ENCODE results near the gene LUZP1.

The LUZP1 gene

DNA sequence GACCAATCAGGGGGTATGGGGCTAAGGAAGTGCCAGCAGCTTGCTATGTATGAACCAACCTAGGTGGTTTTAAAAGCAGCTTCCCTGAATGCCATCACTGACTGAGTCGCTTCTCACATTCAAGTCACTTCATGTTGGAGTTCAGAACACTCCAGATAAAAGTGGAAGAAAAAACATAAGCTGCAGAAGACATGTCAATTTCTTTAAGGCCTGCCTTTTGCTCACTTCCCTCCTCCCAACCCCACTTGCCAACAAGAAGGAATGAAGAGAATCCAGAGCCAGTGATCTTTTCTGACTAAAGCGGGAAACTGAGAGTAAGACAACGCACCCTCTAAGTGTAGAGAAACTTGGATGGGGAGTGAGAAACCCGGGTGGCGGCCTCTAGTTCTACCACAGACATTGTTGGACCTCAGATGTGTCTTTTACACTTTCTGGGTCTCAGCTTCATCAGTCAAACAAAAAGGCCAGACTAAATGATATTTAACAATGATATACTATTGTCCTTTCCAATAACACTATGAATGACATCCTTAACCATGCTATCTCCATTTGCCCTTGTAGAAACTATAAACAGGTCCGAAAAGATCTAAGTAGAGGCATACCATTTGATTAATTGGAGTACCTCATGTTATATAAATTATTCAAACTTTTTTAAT lies 54.1 kb downstream of the LUZP1 start:
- DNase-seq = no peak

DNA sequence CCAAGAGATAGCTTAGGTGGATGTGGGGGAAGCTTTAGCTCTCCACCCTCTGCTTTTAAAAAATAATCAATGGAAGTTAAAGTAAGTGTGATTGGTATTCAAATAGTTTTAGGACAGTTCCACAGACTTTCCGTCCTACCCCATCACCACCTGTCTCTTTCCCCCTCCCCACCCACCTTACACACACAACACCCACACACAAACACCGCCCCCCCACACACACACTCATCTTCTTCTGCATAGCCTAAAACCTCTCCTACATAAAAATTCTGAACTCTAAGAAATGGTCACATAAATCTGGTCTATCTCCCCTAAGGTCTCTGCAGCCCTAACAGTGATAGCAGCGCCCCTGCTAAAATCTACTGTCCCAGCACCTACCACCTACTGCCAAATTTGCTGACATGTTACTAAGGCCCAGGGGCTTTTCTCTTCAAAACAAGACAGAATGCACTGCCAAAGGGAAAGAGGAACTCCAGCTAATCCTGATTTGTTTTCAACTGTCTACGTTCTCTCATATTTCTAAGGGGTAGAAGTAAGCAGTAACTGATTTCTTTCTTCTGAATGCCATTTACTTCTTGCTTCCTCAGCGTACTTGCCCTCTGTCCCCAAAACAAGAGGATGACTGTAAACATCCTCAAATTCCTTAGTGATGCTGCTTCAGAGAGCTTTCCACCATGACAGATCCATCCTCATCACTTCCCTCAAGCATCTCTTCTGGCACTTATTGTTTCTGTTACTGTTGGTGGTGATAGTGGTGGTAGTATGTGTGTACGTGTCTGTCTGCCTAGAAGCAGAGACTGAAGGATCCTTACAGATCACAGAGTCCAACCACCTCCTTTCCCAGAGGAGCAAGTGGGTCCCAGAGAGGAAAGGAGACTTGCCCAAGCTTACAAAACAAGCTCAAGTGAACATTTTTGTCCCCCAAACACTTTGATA lies 56.8 kb downstream of the LUZP1 start:
- no peak for DNase-seq

DNA sequence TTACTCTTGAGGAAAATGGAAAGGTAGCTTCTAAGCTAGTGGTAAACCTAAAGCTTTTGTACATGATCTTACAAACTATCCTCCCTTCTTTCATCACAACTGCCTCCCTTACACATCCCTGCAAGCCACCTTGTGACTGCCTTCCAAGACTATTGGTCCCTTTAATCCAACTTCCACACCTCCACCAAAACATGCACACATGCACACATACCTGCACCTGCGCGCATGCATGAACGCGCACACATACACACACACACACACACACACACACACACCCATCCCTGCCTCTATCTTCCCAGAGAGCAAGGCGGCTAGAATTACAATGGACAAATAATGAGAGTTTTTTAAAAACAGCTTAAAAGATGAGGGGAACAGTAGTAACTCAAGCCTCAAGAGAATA lies 58.3 kb downstream of the LUZP1 start:
- DNase-seq = no peak

DNA sequence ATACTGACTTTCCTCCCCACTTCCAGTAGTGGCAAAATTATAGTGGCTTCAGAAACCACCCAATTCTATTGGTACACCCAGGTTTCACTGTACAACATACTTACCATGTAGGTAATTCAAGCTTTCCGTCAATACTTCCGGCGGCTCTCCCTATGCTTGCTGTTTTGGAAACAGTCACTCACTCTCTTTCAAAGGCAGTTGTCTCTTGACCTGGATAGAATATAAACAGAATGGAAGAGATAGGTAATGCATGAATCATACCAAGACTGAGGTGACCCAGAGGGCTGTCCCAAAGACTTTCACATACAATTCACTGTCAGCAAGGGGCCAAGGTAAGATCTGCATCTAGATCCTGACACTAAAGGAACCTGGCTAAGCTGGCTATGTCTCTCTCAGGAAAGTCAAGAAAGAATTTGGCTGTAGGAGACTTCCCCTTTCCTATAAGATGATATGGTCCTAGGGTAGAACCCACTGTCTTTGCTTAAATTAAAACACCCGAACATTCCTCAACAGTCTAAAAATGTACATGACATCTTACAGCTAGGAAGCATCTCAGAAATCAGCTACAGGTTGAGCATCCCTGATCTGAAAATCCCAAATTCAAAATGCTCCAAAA lies 59.6 kb downstream of the LUZP1 start:
- peak in 1 of 2 donors; percentile 21 for DNase-seq

DNA sequence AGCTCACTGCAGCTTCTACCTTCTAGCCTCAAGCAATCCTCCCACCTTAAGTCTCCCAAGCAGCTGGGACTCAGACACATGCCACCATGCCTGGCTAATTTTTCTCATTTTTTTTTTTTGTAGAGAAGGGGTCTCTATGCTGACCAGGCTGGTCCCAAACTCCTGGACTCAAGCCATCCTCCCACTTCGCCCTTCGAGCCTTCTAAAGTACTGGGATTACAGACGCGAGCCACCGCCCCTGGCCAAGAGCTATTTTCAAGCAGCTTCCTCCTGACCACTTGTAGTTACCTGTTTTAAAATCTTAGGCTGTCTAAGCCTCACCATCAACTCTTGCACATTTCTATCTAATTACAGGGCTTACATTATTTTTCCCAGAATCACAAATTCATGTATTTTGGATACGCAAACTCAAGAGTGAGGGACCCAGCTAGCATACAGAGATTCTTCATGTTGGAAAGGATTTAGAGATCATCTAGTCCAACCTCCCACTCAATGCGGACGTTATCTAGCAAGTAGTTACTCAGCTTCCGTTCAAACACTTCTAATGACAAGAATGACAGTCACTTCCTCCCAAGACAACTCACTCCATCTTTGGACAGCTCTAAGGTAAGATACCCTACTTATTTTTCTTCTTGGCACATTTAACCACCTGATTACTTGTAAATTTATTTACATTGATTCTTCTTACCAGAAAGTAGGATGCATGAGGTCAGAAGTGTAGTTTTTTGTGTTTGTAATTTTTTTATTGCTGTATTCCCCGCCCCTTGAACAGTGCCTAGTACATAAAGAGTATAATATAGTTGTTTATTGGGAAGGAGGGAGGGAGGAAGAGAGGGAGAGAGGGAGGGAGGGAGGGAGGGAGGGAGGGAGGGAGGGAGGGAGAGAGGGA lies 65.4 kb downstream of the LUZP1 start:
- peak in 1 of 2 donors; percentile 33 for DNase-seq

DNA sequence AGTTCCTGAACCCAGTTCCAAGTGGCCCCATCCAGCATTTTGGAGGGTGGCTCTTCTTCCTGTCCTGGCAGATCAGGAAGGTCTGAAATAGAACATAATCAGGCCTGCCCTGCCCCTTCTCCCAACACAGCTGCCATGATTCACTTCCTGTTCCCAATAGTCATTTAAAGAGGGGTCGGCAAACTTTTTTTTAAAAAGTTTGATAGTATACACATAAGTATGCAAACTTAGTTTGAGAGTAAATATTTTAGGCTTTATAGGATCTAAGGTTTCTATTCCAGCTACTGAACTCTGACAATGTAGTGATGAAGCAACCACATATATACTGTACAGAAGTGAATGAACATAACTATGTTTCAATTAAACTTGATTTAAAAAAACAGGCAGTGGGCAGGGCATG lies 66.4 kb downstream of the LUZP1 start:
- no peak for DNase-seq

DNA sequence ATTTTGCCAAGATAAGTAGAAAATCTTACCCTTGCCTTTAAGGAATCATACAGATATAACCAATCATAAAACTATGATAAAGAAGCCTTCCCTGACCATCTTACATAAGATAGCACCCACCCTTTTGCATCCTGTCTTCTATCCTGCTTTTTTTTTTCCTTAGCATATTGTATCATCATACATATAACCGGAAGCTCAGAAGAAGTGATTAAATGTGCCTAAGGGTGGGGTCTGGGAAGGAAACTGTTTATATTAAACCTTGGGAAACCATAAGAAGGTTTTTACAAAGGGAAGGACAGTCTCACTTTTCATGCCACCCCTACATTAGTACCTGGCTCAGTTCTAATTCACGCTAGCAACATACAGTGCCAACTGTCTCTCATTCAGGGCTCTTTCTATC lies 66.8 kb downstream of the LUZP1 start:
- DNase-seq = no peak

DNA sequence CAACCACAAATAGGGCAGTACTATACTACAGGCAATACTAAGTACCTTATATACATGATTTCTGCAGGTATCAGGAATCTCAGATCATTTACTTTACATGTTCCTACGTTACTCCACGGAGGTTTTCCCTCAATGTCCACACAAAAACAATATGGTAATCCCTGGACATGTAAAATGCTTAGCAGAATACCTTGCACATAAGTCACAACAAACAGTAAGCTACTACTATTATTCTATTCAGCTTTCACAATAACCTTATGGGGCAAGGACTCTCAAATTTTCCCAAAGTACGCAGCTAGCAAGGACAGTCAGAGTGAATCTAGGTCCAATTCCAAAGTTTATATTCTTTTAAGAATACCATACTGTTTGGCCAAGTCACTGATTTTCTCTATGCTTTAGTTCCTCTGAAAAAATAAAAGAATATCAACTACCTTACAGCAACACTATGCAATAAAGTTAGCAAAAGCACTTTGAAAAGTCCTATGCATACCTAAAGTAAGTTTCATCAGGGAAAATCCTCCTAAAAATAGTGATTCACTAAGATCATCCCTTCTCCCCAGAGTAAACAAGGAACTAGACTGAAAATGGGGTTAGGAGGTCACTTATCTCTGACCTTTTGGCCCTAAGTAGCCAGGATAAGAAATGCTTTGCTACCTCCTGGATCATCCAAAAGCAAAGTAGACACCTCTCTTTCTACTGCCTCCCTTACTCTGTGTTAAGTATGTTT lies 67.4 kb downstream of the LUZP1 start:
- no peak for DNase-seq

DNA sequence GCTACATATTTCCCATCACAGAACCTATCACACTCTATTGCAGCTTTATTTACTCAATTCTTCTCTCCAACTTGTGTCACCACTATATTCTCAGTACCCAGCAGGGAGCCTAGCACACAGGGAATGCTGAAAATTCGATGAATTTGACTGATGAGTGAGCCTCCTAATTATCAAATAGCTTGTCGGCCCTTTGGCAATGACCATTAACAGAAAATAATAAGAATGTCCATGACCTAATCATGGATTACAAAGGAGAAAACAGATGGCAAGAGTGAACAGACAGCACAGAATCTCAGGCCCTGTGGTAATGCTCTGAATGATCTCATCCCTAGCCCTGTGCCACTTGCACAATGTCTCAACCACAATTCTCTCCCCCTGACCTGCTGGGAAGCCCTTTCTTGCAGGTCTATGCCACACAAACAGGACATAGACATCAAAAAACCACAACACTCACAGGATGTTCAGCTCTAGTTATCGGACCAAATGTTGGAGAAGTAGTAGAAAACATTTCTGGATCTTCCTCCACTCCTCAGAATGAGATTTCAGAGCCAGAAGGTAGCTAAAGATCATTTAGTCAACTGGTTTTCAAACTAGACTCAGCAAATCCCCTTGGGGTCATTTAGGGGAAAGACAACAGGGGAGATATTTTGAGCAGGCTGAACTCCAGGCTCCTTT lies 68.4 kb downstream of the LUZP1 start:
- no peak for DNase-seq

DNA sequence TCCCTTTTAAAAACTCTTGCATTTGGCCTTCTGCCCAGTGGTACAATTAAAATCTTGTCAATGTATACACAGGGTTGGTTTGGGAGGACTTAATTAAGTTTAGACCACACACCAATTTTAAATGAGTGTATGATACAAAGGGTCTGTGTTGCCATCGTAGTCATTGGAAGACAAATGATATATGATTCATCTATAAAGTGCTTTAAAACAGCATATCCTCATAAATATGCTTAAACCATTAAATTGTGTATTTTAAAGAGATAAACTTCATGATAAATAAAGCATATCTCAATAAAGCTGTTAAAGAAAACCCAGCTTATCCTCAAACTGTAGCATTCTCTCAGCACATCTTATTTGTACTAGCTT lies 69.5 kb downstream of the LUZP1 start:
- DNase-seq = no peak

DNA sequence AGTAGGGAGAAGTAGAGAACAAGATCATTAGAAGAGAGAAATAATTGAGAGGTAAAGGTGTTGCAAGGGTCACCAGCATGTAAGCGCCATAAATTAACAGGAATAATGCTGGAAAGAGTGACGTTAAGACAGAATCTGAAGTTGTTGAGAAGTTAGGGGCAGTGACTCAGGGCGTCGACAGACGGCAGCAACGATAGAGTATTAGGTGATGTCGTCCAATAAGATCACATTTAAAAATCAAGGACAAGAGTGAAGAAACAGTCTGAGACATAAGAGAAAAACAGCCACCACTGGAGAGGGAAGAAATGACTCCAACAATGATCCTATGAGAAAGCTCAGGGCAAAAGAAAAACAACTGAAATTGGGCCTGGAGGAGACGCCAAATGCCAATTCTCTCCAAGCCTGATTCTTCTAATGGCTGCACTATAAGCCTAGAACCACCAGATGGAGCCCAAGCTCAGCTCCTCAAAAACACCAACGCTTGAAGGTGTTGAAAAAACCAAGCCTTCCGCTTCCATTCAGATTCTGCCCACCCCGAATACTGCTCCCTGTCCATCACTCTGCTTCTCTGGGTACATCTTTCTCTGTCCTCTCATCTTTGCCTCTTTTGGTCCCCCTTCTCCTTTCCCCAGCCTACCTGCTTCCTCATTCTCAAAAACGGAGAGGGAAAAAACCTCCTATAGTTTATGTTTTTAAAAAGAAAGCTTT lies 70.0 kb downstream of the LUZP1 start:
- DNase-seq = peak; percentile 53 to 67

DNA sequence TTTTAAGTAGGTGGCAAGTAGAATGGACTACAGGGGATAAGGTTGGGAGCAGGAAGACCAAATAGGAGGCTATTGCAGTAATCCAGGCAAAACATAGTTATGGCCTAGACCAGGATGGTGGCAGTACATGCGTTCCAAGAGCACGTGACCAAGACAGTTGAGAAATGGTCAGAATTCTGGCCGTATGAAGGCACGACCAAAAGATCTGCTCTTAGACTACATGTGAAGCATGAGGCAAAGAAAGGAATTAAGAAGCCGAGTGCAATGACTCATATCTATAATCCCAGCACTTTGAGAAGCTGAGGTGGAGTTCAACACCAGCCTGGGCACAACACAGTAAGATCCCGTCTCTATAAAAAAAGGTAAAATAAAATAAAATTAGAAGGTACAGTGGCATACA lies 71.3 kb downstream of the LUZP1 start:
- DNase-seq = no peak

DNA sequence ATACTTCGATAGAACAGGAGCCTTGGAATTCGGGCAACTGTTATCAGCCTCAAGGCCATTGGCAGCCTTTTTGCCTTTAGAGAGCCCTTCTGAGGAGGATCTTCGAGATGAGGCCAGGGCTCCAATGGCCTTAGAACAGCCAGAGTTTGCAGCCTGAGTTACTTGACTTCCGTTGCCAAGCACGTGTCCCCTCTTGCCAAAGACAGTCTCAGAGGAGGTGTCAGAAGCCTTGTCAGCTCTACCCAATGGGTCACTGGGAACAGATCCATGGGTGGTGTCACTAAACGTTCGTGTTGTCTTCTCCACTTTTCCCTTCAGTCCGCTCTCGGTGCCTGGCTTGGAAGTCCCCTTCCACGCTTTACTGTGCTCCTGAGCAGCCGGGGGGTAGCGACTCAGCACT lies 76.2 kb downstream of the LUZP1 start:
- DNase-seq = no peak

DNA sequence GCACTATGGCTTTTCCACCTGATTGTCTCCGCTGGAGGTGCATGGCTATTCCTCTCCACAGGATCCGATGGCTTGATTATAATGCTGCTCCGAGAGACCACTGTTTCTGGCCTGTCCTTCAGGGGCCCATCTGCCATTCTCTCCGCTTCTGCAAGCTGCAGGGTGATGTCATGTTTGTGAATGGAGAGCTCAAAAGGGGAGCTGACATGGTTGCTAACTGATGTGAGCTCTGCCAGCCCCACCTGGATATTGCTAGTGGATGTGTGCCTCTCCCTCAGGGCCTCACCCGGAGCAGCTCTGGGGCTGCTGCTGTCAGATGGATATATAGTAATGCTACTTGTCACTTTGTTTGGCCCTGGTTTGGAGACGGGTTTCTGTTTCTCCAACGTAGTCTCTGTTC lies 77.1 kb downstream of the LUZP1 start:
- DNase-seq = no peak

DNA sequence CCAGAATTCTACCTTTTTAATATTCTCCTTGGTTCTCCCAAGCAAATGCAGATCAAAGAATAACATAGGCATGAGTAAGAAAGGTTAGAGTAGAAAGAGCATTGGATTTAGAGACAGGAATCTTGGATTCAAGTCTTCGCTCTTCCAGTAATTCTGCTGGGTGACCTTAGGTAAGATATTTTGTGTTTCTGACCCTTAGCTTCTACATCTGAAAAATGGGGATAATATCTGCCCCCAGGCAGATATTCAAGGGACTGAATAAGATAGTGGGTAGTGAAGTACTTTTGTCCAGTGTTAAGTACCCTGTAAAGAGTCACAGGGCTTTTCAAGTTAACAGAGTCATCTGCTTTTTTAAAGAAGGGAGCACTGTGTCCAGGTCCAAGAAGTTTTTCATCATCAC lies 78.6 kb downstream of the LUZP1 start:
- DNase-seq = no peak

DNA sequence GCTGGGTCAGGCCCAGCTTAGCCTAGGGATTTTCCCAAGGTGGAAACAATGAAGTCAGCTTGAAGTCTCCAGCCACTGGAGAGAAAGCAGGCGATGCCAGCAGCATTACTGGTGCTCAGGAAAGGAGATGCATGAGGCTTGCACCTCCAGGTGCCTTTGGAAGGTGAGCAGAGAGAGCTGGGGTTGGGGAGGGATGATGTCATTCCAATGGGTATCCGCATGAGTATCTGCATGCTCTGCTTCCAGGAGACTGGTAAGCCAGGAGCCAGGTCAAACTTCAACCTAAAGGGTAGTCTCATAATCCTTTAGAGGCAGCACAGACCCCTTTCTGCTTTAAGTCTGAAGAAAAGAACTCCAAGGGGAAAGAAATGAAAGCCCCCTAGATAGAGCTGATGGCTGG lies 80.6 kb downstream of the LUZP1 start:
- no peak for DNase-seq

DNA sequence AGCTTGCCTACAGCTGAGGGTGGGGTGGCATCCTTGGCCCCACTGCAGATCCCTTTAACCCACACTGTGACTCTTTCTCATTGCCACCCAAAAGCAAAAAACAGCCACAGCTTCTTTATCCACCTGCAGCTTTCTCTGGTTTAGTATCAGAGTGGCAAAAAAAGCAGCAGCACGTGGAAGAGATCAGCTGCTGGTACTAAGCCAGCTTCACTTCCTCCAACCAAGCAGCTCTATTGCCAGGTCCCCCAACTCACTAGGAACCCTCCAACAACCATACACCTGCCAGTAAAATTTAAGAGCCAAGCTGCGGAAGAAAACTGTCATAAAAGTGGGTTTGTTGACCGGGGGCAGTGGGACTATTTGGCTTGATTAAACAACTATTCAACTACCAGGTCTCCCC lies 83.0 kb downstream of the LUZP1 start:
- DNase-seq = no peak

DNA sequence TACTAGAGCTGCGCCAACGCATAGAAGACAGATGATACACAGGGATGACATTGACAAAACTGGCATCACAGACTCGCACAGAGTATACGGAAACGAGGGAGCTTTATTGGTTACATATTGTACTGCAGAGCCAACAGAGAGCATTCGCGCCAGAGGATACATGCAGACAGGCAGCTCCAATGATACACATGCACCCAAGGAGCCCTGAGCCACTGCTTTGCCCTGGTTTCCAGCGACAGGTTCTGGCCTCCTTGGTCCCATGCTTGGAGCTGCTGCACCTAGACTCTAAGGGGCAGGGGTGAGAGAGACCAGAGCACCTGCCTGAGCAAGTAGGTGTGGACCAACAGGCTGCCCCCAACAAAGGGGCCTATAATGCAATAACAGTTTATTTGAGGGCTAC lies 83.8 kb downstream of the LUZP1 start:
- DNase-seq = no peak

DNA sequence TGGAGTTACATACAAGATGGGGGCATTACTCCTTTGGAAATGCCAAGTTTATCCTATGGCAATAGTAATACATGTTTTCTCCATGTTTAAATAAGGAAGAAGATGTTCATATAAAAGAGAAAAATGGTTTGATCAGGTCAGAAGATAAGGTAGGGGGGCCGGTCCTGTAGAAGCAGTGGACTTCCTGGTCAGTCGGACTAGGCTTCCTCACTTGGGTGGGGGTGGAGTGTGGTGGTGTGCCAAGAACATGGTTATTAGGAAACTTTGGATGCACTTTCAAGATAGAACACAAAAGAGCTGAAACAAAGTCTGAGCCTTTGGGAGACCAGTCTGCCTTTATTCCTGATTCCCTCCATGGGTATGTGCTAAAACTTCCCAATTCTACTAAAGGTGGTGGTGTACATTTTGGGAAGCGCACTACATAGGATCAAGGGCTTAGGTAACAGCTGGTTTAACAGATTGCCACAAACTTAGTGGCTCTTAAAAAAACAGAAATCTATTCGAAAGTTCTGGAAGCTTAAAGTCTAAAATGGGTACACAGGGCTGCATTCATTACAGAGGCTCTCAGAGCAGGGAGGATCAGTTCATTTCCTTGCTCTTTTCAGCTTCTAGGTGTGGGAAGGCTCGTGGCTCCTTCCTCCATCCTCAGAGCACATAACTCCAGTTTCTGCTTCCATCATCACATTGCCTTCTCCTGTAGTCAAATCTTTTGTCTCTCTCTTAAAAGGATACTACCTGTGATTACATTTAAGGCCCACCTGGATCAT lies 84.8 kb downstream of the LUZP1 start:
- no peak for DNase-seq

DNA sequence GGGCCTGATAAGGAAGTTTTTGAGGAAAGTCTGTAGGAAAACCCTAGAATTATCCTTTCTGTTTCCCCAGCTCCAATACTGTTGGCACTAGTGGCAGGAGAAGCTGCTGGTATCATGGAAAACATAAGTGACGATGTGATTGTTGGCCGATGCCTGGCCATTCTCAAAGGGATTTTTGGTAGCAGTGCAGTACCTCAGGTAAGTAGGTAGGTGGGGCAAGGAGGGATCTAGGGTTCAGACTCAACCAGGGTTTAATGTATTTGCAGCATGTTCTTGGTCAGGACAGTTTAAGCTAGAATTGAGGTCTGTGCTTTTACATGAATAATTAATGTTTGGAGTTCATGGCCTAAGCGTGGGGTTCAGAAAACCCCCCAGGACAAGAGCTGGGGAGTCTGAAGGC lies 87.3 kb downstream of the LUZP1 start:
- DNase-seq = no peak

All from stimulated activated CD4-positive, alpha-beta T cell treated with anti-CD3 and anti-CD28 coated beads, Interleukin-2, amount 100 ng/mL, for 24 hours (primary cell).